HEK293 (cell line): ENCODE results near the gene NEMP1.

Experiments used
- CTCF ChIA-PET: fragments of 350-600 bp; formaldehyde crosslinking; extraction: SDS; loops from one replicate; lab custom pipeline; 2021; ENCODE audit warnings: antibody characterized with exemption; lab: Yijun Ruan, JAX
- POLR2A ChIA-PET: fragments of 300-600 bp; formaldehyde crosslinking; extraction: SDS; loops from one replicate; lab custom pipeline; 2020; ENCODE audit warnings: antibody characterized with exemption, inconsistent platforms; lab: Yijun Ruan, JAX
- H3K27ac ChIP-seq: fragments of 200-500 bp; sonication (Bioruptor generic); 2 replicates; pipeline ENCODE4 v1.5.1; 2014; ENCODE audit warnings: low read depth, low read length, control low read depth, inconsistent platforms; ENCODE audit errors: extremely low read depth
- H3K36me3 ChIP-seq, 2 experiments: fragments of 200-500 bp in 1 of 2; sonication (Bioruptor generic) in 1 of 2; 1 replicate in 1 of 2; 2 replicates in 1 of 2; pipeline ENCODE4 v1.5.1; 2014 to 2017; ENCODE audit warnings: inconsistent platforms in 2 of 2, low read length in 2 of 2; ENCODE audit not compliant: control insufficient read depth in 2 of 2, insufficient read depth in 1 of 2
- H3K4me1 ChIP-seq: fragments of 200-500 bp; sonication (Bioruptor generic); 2 replicates; pipeline ENCODE4 v1.5.1; 2014; ENCODE audit warnings: mild to moderate bottlenecking, low read length, inconsistent platforms; ENCODE audit not compliant: control insufficient read depth, insufficient read depth
- H3K4me3 ChIP-seq: 2 replicates; pipeline ENCODE4 v1.5.1; 2011; ENCODE audit warnings: low read depth, mild to moderate bottlenecking, control low read depth, low read length, moderate library complexity
- H3K9me3 ChIP-seq: fragments of 200-500 bp; sonication (Bioruptor generic); 2 replicates; pipeline ENCODE4 v1.5.1; 2014; ENCODE audit warnings: low read depth, low read length, inconsistent platforms; ENCODE audit not compliant: control insufficient read depth, insufficient read depth
- AEBP2 ChIP-seq: fragments of 450-650 bp; formaldehyde crosslinking; IDR thresholded peaks from 2 replicates; pipeline ENCODE4 v1.5.1; 2016; ENCODE audit warnings: missing biosample characterization, missing genetic modification characterization, borderline replicate concordance
- ATF2 ChIP-seq: fragments of 450-650 bp; formaldehyde crosslinking; IDR thresholded peaks from 2 replicates; pipeline ENCODE4 v1.5.1; 2016; ENCODE audit warnings: missing biosample characterization, missing genetic modification characterization, low read depth
- GLI4 ChIP-seq: fragments of 450-650 bp; formaldehyde crosslinking; IDR thresholded peaks from 2 replicates; pipeline ENCODE4 v1.5.1; 2016; ENCODE audit warnings: missing biosample characterization, missing genetic modification characterization
- KLF1 ChIP-seq: fragments of 450-650 bp; formaldehyde crosslinking; IDR thresholded peaks from 2 replicates; pipeline ENCODE4 v1.5.1; 2016; ENCODE audit warnings: missing biosample characterization, missing genetic modification characterization
- OSR2 ChIP-seq: fragments of 450-650 bp; formaldehyde crosslinking; IDR thresholded peaks from 2 replicates; pipeline ENCODE4 v1.5.1; 2016; ENCODE audit warnings: missing biosample characterization, missing genetic modification characterization
- PRDM6 ChIP-seq: fragments of 450-650 bp; formaldehyde crosslinking; IDR thresholded peaks from 2 replicates; pipeline ENCODE4 v1.5.1; 2017; ENCODE audit warnings: missing biosample characterization, missing genetic modification characterization
- ZBTB7A ChIP-seq: fragments of 450-650 bp; formaldehyde crosslinking; IDR thresholded peaks from 2 replicates; pipeline ENCODE4 v1.5.1; 2016; ENCODE audit warnings: low read depth, missing biosample characterization, missing genetic modification characterization
- ZNF121 ChIP-seq: fragments of 450-650 bp; formaldehyde crosslinking; IDR thresholded peaks from 2 replicates; pipeline ENCODE4 v1.5.1; 2016; ENCODE audit warnings: missing biosample characterization, missing genetic modification characterization
- ZNF223 ChIP-seq: fragments of 450-650 bp; formaldehyde crosslinking; IDR thresholded peaks from 2 replicates; pipeline ENCODE4 v1.5.1; 2016; ENCODE audit warnings: missing biosample characterization, missing genetic modification characterization
- ZNF366 ChIP-seq: fragments of 450-650 bp; formaldehyde crosslinking; conservative IDR thresholded peaks from 2 replicates; pipeline ENCODE4 v1.5.1; 2016; ENCODE audit warnings: missing biosample characterization, missing genetic modification characterization
- ZNF549 ChIP-seq: fragments of 450-650 bp; IDR thresholded peaks from 2 replicates; pipeline ENCODE4 v1.5.1; 2018; ENCODE audit warnings: missing biosample characterization, missing genetic modification characterization, mild to moderate bottlenecking, inconsistent platforms, moderate library complexity
- ZNF677 ChIP-seq: fragments of 450-650 bp; IDR thresholded peaks from 2 replicates; pipeline ENCODE4 v1.5.0; 2018; ENCODE audit warnings: missing biosample characterization, mild to moderate bottlenecking, missing genetic modification characterization, moderate library complexity
- TF ChIP-seq, protein P1 (sequence below): fragments of 450-650 bp; formaldehyde crosslinking; IDR thresholded peaks from 2 replicates; pipeline ENCODE4 v1.5.1; 2016; ENCODE audit warnings: missing biosample characterization, missing genetic modification characterization, borderline replicate concordance
- TF ChIP-seq, protein P2 (sequence below): fragments of 450-650 bp; formaldehyde crosslinking; IDR thresholded peaks from 2 replicates; pipeline ENCODE4 v1.5.1; 2016; ENCODE audit warnings: missing biosample characterization, missing genetic modification characterization
- TF ChIP-seq, protein P3 (sequence below): fragments of 450-650 bp; formaldehyde crosslinking; IDR thresholded peaks from 2 replicates; pipeline ENCODE4 v1.5.1; 2017; ENCODE audit warnings: missing biosample characterization, missing genetic modification characterization

NEMP1 gene

GRCh38 chr12:57111031-57111734 lies 32.6 kb upstream of the NEMP1 start, which contains the start of gene STAT6 (continued):
- TF ChIP-seq ATF2 (tag by site-specific recombination) (no peak), ZNF121 (tag by site-specific recombination) (no peak), ZNF549 (tag by site-specific recombination) (no peak), ZBTB7A (tag by site-specific recombination) (no peak), OSR2 (tag by site-specific recombination) (no peak), ZNF366 (tag by site-specific recombination) (peak; percentile 48), GLI4 (tag by site-specific recombination) (peak; percentile 70; the same call in 1 of the 2 replicates), PRDM6 (tag by site-specific recombination) (no peak), ZNF677 (no peak), ZNF223 (tag by site-specific recombination) (no peak)
- TF ChIP-seq, protein P1, sequence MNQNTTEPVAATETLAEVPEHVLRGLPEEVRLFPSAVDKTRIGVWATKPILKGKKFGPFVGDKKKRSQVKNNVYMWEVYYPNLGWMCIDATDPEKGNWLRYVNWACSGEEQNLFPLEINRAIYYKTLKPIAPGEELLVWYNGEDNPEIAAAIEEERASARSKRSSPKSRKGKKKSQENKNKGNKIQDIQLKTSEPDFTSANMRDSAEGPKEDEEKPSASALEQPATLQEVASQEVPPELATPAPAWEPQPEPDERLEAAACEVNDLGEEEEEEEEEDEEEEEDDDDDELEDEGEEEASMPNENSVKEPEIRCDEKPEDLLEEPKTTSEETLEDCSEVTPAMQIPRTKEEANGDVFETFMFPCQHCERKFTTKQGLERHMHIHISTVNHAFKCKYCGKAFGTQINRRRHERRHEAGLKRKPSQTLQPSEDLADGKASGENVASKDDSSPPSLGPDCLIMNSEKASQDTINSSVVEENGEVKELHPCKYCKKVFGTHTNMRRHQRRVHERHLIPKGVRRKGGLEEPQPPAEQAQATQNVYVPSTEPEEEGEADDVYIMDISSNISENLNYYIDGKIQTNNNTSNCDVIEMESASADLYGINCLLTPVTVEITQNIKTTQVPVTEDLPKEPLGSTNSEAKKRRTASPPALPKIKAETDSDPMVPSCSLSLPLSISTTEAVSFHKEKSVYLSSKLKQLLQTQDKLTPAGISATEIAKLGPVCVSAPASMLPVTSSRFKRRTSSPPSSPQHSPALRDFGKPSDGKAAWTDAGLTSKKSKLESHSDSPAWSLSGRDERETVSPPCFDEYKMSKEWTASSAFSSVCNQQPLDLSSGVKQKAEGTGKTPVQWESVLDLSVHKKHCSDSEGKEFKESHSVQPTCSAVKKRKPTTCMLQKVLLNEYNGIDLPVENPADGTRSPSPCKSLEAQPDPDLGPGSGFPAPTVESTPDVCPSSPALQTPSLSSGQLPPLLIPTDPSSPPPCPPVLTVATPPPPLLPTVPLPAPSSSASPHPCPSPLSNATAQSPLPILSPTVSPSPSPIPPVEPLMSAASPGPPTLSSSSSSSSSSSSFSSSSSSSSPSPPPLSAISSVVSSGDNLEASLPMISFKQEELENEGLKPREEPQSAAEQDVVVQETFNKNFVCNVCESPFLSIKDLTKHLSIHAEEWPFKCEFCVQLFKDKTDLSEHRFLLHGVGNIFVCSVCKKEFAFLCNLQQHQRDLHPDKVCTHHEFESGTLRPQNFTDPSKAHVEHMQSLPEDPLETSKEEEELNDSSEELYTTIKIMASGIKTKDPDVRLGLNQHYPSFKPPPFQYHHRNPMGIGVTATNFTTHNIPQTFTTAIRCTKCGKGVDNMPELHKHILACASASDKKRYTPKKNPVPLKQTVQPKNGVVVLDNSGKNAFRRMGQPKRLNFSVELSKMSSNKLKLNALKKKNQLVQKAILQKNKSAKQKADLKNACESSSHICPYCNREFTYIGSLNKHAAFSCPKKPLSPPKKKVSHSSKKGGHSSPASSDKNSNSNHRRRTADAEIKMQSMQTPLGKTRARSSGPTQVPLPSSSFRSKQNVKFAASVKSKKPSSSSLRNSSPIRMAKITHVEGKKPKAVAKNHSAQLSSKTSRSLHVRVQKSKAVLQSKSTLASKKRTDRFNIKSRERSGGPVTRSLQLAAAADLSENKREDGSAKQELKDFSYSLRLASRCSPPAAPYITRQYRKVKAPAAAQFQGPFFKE: no peak
- TF ChIP-seq, protein P2, sequence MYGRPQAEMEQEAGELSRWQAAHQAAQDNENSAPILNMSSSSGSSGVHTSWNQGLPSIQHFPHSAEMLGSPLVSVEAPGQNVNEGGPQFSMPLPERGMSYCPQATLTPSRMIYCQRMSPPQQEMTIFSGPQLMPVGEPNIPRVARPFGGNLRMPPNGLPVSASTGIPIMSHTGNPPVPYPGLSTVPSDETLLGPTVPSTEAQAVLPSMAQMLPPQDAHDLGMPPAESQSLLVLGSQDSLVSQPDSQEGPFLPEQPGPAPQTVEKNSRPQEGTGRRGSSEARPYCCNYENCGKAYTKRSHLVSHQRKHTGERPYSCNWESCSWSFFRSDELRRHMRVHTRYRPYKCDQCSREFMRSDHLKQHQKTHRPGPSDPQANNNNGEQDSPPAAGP (tag by site-specific recombination): peak; percentile 64; the same call in 1 of the 2 replicates

DNA sequence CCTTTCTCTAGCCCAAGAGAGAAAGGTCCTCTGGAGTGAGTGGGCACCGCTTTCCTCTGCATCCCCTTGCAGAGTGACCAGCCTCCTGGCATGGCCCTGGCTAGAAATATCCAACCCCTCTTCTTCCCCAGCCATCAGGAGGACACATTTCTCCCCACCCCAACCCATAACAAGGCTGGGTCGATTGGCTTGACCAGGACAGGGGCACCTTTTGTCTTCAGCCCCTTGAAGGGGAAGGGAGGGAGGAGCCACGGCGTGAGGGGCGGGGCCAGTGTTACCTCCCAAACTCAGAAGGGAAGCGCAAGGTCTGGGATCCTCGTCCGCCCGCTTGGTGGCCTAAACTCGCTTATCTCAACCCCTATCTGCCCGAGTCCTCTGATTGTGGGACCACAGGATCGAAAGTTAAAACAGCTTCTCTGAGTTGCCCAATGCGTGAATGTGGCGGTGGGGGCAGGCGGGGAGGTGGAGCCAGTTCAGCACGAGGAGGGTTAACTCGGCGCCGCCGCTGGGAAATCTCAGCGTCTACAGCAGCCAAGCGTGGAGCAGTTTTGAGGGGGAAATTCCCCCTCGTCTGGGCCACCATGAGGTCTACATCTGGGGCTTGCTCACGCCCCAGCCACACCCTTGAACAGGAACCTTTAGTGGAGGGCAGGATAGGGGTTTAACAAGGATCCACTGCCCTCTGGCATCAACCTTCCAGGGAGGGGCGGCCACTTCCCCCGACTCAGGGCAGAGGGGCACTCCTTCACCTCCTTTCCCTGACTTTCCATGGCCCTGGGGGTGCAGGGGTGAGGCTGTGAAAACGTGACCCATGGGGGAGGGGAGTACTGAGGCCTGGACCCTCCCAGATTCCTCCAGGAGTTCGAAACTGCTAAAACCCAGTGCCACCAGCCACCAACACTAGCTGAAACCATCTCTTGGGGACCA lies 31.8 kb upstream of the NEMP1 start:
- H3K4me3 ChIP-seq: peak overlapping the region; percentile 15
- H3K36me3 ChIP-seq: peaks cover 0 to 13% of the 10 kb centered on the region in 2 experiments; a peak in 1 of 3 replicates
- CTCF ChIA-PET: interaction anchor here (0.6 to 6.4 kb wide), 22 partner anchors 9 to 518 kb away, joined by 3 to 135 read pairs (median 12); partner anchors contain the start of genes MYO1A and ZBTB39
- no peaks in the 10 kb centered on the region for H3K9me3 ChIP-seq
- 0 out of 2 replicates have a peak, but pooled peaks cover 3% of the 10 kb centered on the region for H3K4me1 ChIP-seq
- H3K27ac ChIP-seq: no peak overlapping the region; the same call in 1 of the 2 replicates
- POLR2A ChIA-PET: interaction anchor here (0.8 to 2.5 kb wide), 8 partner anchors 7 to 465 kb away, joined by 3 to 47 read pairs (median 17); partner anchors contain the start of genes LRP1, NAB2 and NEMP1
- TF ChIP-seq KLF1 (tag by site-specific recombination) (peak; percentile 35; the same call in 1 of the 2 replicates), AEBP2 (tag by site-specific recombination) (no peak)
- TF ChIP-seq, protein P3, sequence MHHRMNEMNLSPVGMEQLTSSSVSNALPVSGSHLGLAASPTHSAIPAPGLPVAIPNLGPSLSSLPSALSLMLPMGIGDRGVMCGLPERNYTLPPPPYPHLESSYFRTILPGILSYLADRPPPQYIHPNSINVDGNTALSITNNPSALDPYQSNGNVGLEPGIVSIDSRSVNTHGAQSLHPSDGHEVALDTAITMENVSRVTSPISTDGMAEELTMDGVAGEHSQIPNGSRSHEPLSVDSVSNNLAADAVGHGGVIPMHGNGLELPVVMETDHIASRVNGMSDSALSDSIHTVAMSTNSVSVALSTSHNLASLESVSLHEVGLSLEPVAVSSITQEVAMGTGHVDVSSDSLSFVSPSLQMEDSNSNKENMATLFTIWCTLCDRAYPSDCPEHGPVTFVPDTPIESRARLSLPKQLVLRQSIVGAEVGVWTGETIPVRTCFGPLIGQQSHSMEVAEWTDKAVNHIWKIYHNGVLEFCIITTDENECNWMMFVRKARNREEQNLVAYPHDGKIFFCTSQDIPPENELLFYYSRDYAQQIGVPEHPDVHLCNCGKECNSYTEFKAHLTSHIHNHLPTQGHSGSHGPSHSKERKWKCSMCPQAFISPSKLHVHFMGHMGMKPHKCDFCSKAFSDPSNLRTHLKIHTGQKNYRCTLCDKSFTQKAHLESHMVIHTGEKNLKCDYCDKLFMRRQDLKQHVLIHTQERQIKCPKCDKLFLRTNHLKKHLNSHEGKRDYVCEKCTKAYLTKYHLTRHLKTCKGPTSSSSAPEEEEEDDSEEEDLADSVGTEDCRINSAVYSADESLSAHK (tag by site-specific recombination): peak; percentile 63
